Activated gamma-delta T cell (primary cell): ENCODE measurements around the gene CCDC90B.
"Not testable (repeated sequence)": the region's sequence is repeated elsewhere in the genome, so short reads cannot be mapped to it uniquely, and the experiment has no call there.

Experiments used
- DNase-seq: peaks from one replicate; lab custom pipeline; 2025; lab: John Stamatoyannopoulos, UW
- total RNA-seq, 2 donors: gene quantifications; one replicate each; lab custom pipeline; 2026; lab: John Stamatoyannopoulos, UW

Gene CCDC90B
- total RNA-seq = 50.5 to 51.4 reads per million in 2 donors

- peak; percentile 74 for DNase-seq
Measured at GRCh38 chr11:83285771-83286528, at the start of gene CCDC90B. Gene CCDC90B (minus strand): TSS chr11:83286367. CDS start chr11:83285972, 395 bp downstream.

DNA sequence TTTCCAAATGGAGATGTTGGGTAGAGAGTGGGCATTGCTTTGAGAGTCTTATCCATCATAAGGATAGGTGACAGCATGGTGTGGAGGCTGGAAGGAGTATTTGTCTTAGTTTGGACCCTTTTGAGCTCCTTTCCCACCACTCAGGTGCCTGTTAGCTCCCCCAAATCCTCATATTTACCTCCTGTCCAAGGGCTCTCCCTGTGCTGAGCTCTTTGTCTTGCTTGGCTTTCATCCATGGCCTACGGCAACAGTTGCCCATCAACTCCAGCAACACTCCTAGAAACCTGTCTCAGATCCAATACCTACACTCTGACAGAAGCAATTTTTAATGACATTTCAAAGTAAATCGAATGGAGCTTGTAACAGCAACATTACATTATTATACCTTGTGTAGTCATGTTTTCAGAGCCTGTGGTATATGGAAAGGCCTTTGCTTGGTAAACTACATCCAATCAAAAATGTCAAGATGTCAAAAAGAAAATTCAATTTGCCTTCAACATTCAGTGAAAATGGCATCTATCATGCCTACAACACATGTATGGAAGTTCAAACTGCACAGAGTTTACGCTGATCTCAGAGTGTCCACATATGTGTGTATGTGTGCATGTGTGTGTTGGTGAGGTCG lies 49.4 kb upstream of the CCDC90B start:
- DNase-seq = no peak

GRCh38 chr11:83330303-83330702 lies 44.1 kb upstream of the CCDC90B start:
- DNase-seq = no peak

DNA sequence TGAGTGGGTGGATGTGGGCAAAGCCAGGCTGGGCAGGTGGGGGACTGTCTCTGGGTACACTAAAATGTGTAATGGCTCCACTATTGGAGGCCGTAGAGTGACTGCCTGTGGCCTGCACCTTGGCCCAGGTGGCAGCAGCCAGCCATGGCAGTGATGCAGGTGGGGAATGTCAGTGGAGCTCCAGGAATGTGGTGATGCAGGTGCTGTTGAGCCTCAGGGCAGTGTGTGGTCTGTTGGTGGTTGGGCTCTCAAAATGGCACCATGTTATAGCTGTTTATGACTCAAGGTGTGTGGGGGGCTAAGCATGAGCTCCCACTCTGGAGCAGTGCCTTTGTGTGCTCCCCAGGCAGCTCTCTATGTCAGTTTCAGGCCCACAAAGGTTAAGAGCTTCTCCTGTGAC lies 40.2 kb upstream of the CCDC90B start:
- DNase-seq = no peak

- no peak for DNase-seq
Measured at GRCh38 chr11:83319346-83319745, 33.2 kb upstream of the CCDC90B start.

DNA sequence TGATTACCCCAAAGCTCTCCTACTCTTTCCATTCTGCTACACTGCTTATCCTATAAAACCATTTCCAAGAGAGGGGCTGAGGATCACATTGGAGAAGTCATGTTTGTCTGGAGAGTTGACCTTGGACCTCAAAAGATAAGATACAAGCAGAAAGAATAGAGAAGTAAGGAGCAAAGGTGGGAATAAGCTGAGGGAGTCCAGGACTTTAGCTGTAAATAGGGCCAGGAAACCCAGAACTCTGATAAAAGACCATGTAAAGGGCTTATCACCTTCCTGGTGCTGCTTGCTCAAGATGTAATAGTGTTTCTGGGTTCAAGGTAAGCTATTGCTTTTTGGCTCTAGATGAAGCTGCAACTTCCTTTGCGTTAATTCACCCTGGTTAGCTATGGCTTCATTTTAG lies 32.8 kb upstream of the CCDC90B start:
- DNase-seq = no peak

- no peak for DNase-seq
Measured at GRCh38 chr11:83317757-83318690, 31.9 kb upstream of the CCDC90B start.

DNA sequence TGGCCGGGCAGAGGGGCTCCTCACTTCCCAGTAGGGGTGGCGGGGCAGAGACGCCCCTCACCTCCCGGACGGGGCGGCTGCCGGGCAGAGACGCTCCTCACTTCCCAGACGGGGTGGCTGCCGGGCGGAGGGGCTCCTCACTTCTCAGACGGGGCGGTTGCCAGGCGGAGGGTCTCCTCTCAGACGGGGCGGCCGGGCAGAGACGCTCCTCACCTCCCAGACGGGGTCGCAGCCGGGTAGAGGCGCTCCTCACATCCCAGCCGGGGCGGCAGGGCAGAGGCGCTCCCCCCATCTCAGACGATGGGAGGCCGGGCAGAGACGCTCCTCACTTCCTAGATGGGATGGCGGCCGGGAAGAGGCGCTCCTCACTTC lies 30.7 kb upstream of the CCDC90B start:
- not testable (repeated sequence) for DNase-seq

DNA sequence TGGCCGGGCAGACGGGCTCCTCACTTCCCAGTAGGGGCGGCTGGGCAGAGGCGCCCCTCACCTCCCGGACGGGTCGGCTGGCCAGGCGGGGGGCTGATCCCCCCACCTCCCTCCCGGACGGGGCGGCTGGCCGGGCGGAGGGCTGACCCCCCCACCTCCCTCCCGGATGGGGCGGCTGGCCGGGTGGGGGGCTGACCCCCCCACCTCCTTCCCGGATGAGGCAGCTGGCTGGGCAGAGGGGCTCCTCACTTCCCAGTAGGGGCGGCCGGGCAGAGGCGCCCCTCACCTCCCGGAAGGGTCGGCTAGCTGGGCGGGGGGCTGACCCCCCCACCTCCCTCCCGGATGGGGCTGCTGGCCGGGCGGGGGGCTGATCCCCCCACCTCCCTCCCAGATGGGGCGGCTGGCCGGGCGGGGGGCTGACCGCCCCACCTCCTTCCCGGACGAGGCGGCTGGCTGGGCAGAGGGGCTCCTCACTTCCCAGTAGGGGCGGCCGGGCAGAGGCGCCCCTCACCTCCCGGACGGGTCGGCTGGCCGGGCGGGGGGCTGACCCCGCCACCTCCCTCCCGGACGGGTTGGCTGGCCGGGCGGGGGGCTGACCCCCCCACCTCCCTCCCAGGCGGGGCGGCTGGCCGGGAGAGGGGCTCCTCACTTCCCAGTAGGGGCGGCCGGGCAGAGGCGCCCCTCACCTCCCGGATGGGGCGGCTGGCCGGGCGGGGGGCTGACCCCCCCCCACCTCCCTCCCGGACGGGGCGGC lies 30.2 kb upstream of the CCDC90B start:
- peak; percentile 5 for DNase-seq

DNA sequence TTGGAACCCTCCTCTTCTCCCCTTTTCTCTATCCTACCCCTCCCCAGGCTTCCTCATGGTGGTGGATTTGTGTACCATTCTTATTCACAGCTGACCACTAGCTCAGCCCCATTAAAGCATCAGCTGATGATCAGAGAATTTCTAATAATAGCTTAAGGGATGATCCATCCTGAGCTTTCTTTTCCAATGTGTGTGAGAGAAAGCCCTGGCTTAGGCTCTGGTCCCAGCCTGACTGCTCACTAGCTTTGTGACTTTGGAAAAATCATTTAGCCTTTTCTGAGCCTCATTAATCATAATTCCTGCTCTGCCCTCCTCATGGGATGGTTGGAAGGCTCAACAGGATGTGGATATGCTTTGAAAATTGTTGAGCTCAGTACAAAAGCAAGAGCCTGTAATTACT lies 26.3 kb upstream of the CCDC90B start:
- DNase-seq = no peak

- DNase-seq = no peak
Measured at GRCh38 chr11:83311701-83312100, 25.5 kb upstream of the CCDC90B start.

DNA sequence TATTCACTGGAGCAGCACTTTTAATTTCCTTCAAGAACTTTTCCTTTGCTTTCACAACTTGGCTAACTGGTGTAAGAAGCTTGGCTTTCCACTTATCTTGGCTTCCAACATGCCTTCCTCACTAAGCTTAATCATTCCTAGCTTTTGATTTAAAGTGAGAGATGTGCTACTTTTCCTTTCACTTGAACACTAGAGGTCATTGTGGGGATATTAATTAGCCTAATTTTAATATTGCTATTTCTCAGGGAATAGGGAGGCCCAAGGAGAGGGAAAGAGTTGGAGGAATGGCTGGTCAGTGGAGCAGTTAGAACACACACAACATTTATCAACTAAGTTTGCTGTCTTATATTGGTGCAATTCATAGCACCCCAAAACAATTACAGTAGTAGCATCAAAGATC lies 24.6 kb upstream of the CCDC90B start:
- DNase-seq = no peak

DNA sequence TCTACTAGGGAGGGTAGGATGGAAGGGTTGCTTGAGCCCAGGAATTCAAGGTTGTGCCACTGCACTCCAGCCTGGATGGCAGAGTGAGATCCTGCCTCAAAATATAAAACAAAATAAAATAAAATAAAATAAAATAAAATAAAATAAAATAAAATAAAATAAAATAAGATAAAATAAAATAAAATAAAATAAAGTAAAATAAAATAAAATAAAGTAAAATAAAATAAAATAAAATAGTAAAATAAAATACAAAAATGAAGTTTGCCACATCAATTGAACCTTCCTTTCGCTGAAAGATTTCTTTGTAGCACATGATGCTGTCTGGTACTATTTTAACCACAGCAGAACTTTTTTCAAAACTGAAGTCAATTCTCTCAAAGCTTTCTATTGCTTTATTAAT lies 22.4 kb upstream of the CCDC90B start:
- DNase-seq = not testable (repeated sequence)

- no peak for DNase-seq
Measured at GRCh38 chr11:83306200-83307080, 20.3 kb upstream of the CCDC90B start.

- no peak for DNase-seq
Measured at GRCh38 chr11:83303316-83303715, 17.1 kb upstream of the CCDC90B start.

DNA sequence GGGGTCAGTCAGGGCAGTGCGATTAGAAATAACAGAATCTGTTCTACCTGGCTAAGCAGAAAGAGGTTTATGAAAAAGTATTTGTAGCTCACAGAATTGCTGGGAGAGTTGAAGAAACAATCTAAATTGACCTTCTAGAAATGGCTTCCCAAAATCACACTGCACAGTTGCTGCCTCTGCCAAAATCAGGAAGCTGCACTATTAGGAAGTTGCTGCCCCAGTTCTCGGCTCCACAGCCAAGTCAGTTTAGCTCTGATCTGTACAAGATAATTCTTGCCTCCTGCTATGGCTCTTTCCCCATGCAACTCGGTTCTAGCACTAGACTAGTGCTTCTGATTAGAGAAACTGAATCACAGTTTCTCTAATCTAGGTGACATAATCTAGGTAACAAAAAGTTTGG lies 16.0 kb upstream of the CCDC90B start:
- DNase-seq = no peak

- no peak for DNase-seq
Measured at GRCh38 chr11:83299681-83300080, 13.5 kb upstream of the CCDC90B start.

DNA sequence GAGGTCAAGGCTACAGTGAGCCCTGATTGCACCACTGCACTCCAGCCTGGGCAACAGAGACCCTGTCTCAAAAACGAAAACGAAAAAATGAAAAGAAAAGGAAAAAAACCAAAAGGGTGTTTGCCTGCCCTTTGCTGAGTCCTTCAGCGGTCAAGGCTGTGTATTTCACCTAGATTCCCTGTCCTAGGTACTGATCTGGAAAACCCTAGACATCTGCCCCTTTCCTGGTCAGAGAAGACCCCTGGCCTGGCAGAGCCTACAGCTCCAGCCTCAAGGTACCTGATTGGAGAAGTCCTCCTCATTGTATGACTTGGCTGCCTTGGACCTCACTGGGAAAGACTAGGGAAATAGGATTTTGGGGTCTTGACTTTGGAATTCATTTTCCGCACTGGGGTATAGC lies 8.0 kb upstream of the CCDC90B start:
- no peak for DNase-seq

DNA sequence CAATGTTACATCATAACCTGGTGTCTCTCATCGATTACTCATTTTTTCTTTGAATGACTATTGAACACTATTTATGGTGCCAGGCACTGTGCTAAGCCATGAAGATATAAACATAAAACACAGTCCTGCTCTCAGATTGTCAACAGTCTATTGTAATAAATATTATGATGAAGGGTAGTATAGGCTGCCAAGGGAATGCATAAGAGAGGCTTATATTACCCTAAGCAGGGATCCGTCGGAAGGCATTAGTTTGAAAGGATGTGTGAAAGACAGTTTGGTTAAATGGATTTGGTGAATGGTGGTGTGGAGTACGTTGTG lies 7.2 kb upstream of the CCDC90B start:
- no peak for DNase-seq

DNA sequence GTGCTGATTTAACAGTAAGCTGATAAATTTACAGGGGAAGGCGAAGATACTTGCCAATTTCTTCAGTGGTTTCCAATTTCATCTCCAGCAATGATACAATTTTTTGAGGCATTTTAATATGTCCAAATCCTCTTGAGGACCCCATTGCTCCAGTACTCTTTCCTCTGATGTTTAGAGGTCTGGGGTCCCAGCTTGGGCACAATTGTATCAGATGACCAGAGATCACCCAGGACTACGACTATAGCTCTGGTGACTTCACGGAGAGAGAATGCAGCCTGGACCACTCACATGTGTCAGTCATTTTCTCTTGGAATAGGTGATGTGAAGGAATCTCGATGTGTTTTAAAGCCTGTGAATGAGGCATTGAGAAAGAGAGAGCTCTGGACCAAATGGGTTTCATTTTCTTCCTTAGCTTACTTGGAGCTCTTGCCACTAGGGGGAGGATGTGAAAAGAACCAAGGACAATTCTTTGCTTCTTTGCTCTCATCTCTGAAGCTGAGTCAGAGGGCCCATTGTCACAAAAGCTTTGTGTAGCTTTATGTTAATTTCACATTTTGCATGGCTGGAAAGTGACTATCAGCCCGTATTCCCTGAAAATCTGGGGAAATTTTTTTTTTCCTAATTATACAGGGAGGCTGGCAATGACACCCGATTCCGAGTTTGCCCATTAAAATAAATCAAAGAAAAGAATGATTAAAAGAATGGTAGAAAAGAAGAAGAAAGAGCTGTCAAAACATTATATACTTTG lies 6.7 kb upstream of the CCDC90B start:
- no peak for DNase-seq
